ENCODE measurements around the gene CCDC70. TPM values are rescaled to one million over a fixed set of nuclear protein-coding genes. Genes with fewer than 3 reads are reported as not detected.

The CCDC70 gene
- total and polyA plus RNA-seq, 2 of the 8 experiments (the other 6 are each of a cell fraction or from before 2014, with no cell fraction given) = not detected

GRCh38 chr13:51823359-51823758 lies 38.4 kb upstream of the CCDC70 start:
- no peak overlapping the region for H2BK12ac ChIP-seq (ENCODE audit: low read depth, low read length)
- peaks cover 0 to 3% (median 1%) of the 10 kb centered on the region in 4 experiments; a peak in 2 of 7 replicates for H3K27me3 ChIP-seq (replicated peaks in 1 of 4; ENCODE audit: control insufficient read depth in 3 of 4, extremely low read depth in 1 of 4, insufficient read depth in 3 of 4, low read length in 3 of 4)
- no peak overlapping the region for H3K23ac ChIP-seq (ENCODE audit: insufficient read length)
- H2AK5ac ChIP-seq (ENCODE audit: low read depth, low read length) = no peak overlapping the region
- no peak overlapping the region for H2BK15ac ChIP-seq (ENCODE audit: low read length)
- POLR2A ChIA-PET (ENCODE audit: partially characterized antibody) = interaction anchor here (0.9 kb wide), 1 partner anchor 370 kb away, joined by 3 read pairs; the partner anchor contains the start of gene INTS6
- H3K27ac ChIP-seq (ENCODE audit: low read depth, low read length) = no peak overlapping the region
- H3K4me3 ChIP-seq (ENCODE audit: extremely low read depth in 1 of 4, insufficient read depth in 2 of 4, low read depth in 3 of 4, low read length in 4 of 4) = no peak overlapping the region
- H3K79me1 ChIP-seq (ENCODE audit: low read depth, low read length) = no peaks in the 10 kb centered on the region
- 86% methylated on average over 2 of the region's 2 CpGs; no CpG with 5 or more reads in 1 of the 2 experiments for WGBS, 2 experiments (ENCODE audit: extremely low coverage in 1 of 2, insufficient coverage in 1 of 2, insufficient read length in 1 of 2, insufficient replicate concordance in 2 of 2, low coverage in 1 of 2, low lambda C conversion rate in 2 of 2, missing lambda C conversion rate in 1 of 2)
- no peak overlapping the region for H3K4ac ChIP-seq (replicated peaks; ENCODE audit: insufficient read length, low read depth, low read length)
- no peak overlapping the region for H3K56ac ChIP-seq (replicated peaks; ENCODE audit: insufficient read length, low read depth, low read length)
- CTCF ChIA-PET (ENCODE audit: partially characterized antibody) = interaction anchor here (1.4 to 11.2 kb wide), 3 partner anchors 10 to 21 kb away, joined by 8 to 98 read pairs (median 29); partner anchors contain the start of gene TMEM272
- FAIRE-seq (no peak), DNase-seq (ENCODE audit: low read depth in 1 of 2, low spot score in 2 of 2) (no peak)
- no peak overlapping the region for H3K4me2 ChIP-seq (ENCODE audit: insufficient read depth in 1 of 2, low read depth in 2 of 2, low read length in 2 of 2)
- H2BK5ac ChIP-seq (ENCODE audit: low read depth, low read length) = no peak overlapping the region
- no peak overlapping the region for H3K18ac ChIP-seq (ENCODE audit: extremely low read depth, low read length)
- no peak overlapping the region for H4K5ac ChIP-seq (ENCODE audit: insufficient read length, low read depth, low read length)
- no peak overlapping the region for H2BK120ac ChIP-seq (replicated peaks; ENCODE audit: low read depth, low read length)
- H4K20me1 ChIP-seq (replicated peaks in 1 of 2; ENCODE audit: control insufficient read depth in 1 of 2, insufficient read depth in 2 of 2, low read length in 2 of 2) = no peaks in the 10 kb centered on the region
- TF ChIP-seq JUND (IDR thresholded peaks at IDR 0.05; ENCODE audit: low read length) (no peak), SIX5 (IDR thresholded peaks at IDR 0.05; ENCODE audit: low read depth, low read length) (no peak), CREB1 (IDR thresholded peaks at IDR 0.05) (no peak), CTBP2 (IDR thresholded peaks at IDR 0.05; ENCODE audit: borderline replicate concordance, insufficient read depth, insufficient read length, low read length) (no peak), BRCA1 (IDR thresholded peaks at IDR 0.05; ENCODE audit: low read depth, low read length) (no peak), GABPA (IDR thresholded peaks at IDR 0.05; ENCODE audit: borderline replicate concordance, insufficient read depth, low read length) (no peak), TAF1 (IDR thresholded peaks at IDR 0.05; ENCODE audit: low read depth, low read length) (no peak), RAD21 (IDR thresholded peaks at IDR 0.05 in 1 of 2, conservative IDR thresholded peaks at IDR 0.05 in 1 of 2; ENCODE audit: low read depth in 2 of 2, low read length in 2 of 2) (no peak), PHF8 (conservative IDR thresholded peaks at IDR 0.05; ENCODE audit: low read depth, low read length) (no peak), POLR2AphosphoS5 (IDR thresholded peaks at IDR 0.05; ENCODE audit: low read depth, low read length) (no peak), HDAC6 (IDR thresholded peaks at IDR 0.05; ENCODE audit: low read depth, low read length) (no peak), ATF3 (IDR thresholded peaks at IDR 0.05; ENCODE audit: insufficient read depth, low read depth, low read length) (no peak), CBX5 (IDR thresholded peaks at IDR 0.05; ENCODE audit: low read depth, low read length) (no peak), KDM4A (IDR thresholded peaks at IDR 0.05; ENCODE audit: low read depth, low read length, severe bottlenecking) (no peak)
- no peaks in the 10 kb centered on the region for H3K36me3 ChIP-seq (ENCODE audit: control insufficient read depth in 2 of 4, insufficient read depth in 4 of 4, low read length in 3 of 4)
- H3K14ac ChIP-seq (ENCODE audit: insufficient read length) = no peak overlapping the region
- H4K91ac ChIP-seq (replicated peaks; ENCODE audit: insufficient read length, low read length) = no peak overlapping the region
- H4K8ac ChIP-seq (ENCODE audit: extremely low read depth, insufficient read depth, low read length) = no peak overlapping the region
- H3K4me1 ChIP-seq (replicated peaks in 1 of 4; ENCODE audit: control insufficient read depth in 3 of 4, insufficient read depth in 4 of 4, low read length in 3 of 4) = peaks cover 0 to 10% (median 5%) of the 10 kb centered on the region in 4 experiments; a peak in 5 of 7 replicates
- no peaks in the 10 kb centered on the region for H3K23me2 ChIP-seq (ENCODE audit: low read depth, low read length)
- H3K9me3 ChIP-seq (ENCODE audit: insufficient read depth in 2 of 2, low read depth in 1 of 2, low read length in 1 of 2) = no peaks in the 10 kb centered on the region
- H2BK20ac ChIP-seq (ENCODE audit: low read length) = no peak overlapping the region
- H2AFZ ChIP-seq (ENCODE audit: low read length) = no peak overlapping the region
- H3K9ac ChIP-seq (replicated peaks in 1 of 4; ENCODE audit: extremely low read depth in 1 of 4, low read depth in 3 of 4, low read length in 3 of 4) = no peak overlapping the region
- H3K79me2 ChIP-seq (ENCODE audit: control insufficient read depth in 1 of 2, insufficient read depth in 2 of 2, low read length in 2 of 2) = no peaks in the 10 kb centered on the region

Measured in H1 (cell line).